GM20000 (cell line): ENCODE measurements around the gene ZRANB3.
"Not testable (repeated sequence)": the region's sequence is repeated elsewhere in the genome, so short reads cannot be mapped to it uniquely, and the experiment has no call there.

Source experiments
- DNase-seq: peaks from one replicate; pipeline ENCODE4 v3.0.0; 2012; ENCODE audit warnings: low spot score
- CTCF ChIP-seq: IDR thresholded peaks from 2 replicates; pipeline ENCODE4 v1.5.1; 2012; ENCODE audit warnings: mild to moderate bottlenecking, control low read depth; ENCODE audit errors: extremely low read depth, missing control alignments

ZRANB3 gene

GRCh38 chr2:135528006-135528405, 3.0 kb downstream of the ZRANB3 start:
- no peak for DNase-seq
- TF ChIP-seq CTCF = no peak

GRCh38 chr2:135525786-135526185, 5.2 kb downstream of the ZRANB3 start:
- no peak for TF ChIP-seq CTCF
- DNase-seq = no peak

- no peak for DNase-seq
Measured at GRCh38 chr2:135512099-135512498, 18.9 kb downstream of the ZRANB3 start.

DNA sequence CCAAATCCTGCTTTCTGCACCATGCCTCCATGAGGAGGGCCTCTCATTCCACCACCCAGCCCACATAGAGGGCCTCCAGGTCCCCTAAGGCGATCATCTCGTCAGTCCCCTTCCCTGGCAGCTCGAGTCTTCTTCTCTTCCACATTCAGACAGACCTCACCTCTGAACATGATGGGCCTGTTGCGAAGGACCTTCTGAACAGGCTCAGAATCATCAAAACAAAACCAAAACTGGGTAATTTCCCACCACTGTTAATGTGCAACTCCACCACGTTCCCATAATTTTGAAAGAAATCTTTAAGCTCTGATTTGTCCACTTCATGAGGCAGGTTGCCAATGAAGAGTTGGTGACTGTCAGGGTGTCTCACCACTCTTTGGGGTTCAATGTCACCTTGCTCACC, 20.4 kb downstream of the ZRANB3 start:
- no peak for DNase-seq
- TF ChIP-seq CTCF = no peak

More at GRCh38 chr2:135512099-135512498, 18.9 kb downstream of the ZRANB3 start:
- no peak for TF ChIP-seq CTCF

DNA sequence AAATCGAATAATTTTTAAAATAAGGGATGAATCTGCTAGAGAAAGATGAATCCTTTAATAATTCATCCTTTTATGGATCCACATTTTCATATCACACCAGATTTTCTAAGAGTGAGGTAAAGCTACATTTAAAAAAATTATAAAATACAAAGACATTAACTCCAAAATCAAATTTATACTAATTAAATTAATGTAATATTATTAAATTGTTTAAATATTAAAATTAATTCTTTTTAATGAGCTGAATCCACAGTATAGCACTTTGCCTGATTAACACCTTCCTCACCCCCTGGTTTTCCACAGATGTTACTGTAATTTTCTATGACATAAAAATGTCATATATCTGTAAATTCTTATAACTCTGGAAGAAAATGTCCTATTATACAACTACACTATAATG, 26.2 kb downstream of the ZRANB3 start:
- TF ChIP-seq CTCF = no peak

GRCh38 chr2:135498588-135498987, 32.4 kb downstream of the ZRANB3 start:
- not testable (repeated sequence) for DNase-seq

More for the DNA sequence above, 26.2 kb downstream of the ZRANB3 start:
- DNase-seq = no peak

GRCh38 chr2:135494917-135495316, 36.1 kb downstream of the ZRANB3 start:
- no peak for TF ChIP-seq CTCF
- DNase-seq = no peak

DNA sequence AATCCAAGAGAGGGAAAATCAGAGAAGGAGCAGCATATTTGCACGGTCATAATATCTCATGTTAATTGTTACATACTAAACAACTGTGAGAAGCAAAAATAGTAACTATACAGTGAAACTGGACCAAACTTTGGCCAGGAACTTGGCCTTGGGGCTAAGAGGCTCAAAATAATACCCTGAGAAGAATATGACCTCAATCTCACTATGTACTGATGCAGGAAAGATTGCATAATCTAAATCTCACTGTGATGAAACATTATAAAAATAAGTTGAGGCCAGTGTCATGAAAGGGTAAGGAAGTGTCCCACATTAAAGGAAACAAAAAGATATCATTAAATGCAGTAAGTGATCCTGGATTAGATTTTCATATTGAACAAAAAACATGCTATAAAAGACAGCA, 36.5 kb downstream of the ZRANB3 start:
- no peak for TF ChIP-seq CTCF
- DNase-seq = no peak
